Mononuclear cell (primary cell): ENCODE data around the gene CLK3. TPM values are rescaled to one million over a fixed set of nuclear protein-coding genes. Genes with fewer than 3 reads are reported as not detected.
A peak's percentile ranks its signal among the peaks of the same experiment; 100 is the strongest.

Source experiments
- H3K27me3 ChIP-seq: 2 replicates; pipeline ENCODE4 v1.6.0; 2011; ENCODE audit warnings: low read length, control low read depth; ENCODE audit not compliant: insufficient read depth
- H3K4me1 ChIP-seq: 2 replicates; pipeline ENCODE4 v1.5.1; 2011; ENCODE audit warnings: mild to moderate bottlenecking, low read length, control low read depth; ENCODE audit not compliant: insufficient read depth
- H3K4me3 ChIP-seq: 2 replicates; pipeline ENCODE4 v1.5.1; 2011; ENCODE audit warnings: mild to moderate bottlenecking, low read length, moderate library complexity
- H3K9me3 ChIP-seq: 2 replicates; pipeline ENCODE4 v1.5.1; 2011; ENCODE audit warnings: low read depth, mild to moderate bottlenecking, control low read depth, low read length
- total RNA-seq: library from RNA; depleted of rRNA; stranded (reverse); fragments of >200 nt; gene quantifications from one replicate; pipeline ENCODE4 v1.2.3, GENCODE V29; 2012

The CLK3 gene
- total RNA-seq, 1 donor, result 158 TPM

DNA sequence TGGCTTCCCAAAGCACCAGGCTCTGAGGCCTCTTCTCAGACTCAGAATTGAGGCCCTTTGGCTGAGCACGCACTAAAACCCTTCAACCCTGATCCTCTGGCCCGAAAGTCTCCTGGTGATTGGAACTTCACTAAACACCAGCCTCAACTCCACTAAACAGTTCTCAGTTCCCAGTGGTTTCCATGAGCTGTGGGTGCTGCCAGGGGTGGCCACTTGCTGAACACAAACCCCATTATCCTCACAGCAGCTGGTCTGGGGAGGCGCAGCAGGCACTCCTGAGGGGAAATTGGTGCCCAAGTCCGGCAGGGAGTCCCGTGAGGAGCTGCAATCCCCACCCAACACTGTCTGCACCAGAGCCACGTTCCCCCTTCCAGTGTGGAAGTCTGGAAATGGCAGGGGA, 3.8 kb upstream of the CLK3 start:
- H3K27me3 ChIP-seq, result no peaks in the 10 kb centered on the region
- H3K4me1 ChIP-seq, result peaks cover 18% of the 10 kb centered on the region
- H3K4me3 ChIP-seq, result no peak overlapping the region
- H3K9me3 ChIP-seq, result no peaks in the 10 kb centered on the region

DNA sequence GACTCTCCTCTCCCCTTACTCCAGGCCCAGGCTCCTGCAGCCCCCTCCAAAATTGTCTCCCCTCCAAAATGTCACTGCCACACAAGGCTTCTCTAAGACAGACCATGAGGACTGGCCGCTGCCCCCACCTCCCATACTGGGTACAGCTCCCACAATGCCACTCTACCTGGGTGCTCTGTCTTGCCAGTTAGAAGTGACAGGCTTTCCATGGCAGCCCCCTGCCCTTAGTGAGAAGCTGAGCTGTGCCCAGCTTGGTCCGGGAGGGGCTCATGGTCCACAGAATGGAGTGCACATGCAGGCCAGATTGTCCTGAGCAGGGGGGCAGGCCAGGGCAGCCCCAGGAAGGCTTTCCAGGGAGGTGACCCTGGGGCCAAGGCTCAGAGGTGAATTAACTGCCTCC, 3.0 kb upstream of the CLK3 start:
- Histone ChIP-seq H3K27me3 (no peaks in the 10 kb centered on the region), H3K4me1 (peaks cover 27% of the 10 kb centered on the region), H3K9me3 (no peaks in the 10 kb centered on the region), H3K4me3 (no peak overlapping the region)

DNA sequence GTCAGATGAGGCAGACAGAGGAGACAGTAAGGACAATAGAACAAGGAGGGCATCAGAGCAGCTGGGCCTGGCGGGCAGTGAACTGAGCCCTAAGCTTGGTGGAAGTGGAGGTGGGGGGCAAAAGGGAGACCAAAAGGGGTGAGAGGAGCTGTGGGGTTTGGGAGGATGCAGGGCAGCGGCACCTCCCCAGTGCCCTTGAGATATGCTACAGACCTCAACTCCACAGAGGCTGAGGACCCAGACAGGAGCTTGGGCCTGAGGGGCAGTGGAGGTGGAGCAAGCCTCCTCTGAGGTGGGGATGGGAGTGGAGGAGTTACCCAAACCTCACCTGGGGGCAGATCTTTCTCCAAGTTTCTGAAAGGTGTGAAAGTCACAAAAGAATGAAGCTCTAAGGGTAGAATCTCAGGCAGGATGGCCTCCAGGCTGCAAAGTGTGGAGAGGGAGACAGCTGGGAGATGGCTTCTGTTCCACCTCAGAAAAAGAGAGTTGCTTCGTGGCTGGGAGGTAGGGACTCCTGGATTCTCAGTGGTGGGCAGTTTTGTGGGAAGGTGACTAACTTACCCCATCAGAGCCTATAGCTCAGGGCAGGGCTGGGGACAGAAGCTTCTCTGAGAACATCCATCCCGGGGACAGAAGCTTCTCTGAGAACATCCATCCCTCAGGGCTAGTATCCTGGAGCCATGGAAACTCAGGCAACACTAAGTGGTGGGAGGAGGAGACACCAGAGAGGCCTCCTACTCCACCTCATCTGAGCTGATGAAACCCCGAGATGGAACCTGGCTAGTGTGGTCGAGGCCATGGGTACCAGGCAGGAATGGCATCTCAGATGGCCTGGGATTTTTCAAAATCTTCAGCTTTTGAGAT, 2.3 kb upstream of the CLK3 start:
- Histone ChIP-seq H3K9me3 (no peaks in the 10 kb centered on the region), H3K4me1 (peaks cover 33% of the 10 kb centered on the region)

DNA sequence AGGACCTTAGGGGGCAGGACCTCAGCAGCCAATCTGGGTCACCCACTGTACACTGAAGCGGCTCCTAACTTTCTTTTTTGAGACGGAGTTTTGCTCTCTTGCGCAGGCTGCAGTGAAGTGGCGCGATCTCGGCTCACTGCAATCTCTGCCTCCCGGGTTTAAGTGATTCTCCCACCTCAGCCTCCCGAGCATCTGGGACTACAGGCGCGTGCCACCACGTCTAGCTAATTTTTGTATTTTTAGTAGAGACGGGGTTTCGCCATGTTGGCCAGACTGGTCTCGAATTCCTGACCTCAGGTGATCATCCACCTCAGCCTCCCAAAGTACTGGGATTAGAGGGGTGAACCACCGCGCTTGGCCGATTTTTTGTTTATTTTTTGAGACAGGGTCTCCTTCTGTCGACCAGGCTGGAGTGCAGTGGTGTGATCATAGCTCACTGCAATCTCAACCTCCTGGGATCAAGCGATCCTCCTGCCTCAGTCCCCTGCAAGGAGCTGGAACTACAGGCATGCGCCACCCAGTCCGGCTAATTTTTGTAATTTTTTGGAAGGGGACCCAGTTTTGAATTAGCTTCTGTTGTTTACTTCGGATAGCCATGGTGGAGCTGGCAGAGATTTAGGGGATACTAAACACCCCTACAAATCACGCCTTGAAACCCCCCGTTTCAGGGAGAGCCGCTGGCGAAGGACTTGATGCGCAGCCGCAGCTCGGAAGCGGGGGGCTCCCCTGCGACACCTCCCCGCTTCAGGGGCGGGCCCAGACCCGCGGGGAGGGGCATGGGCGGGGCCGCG, 1.5 kb upstream of the CLK3 start:
- Histone ChIP-seq H3K9me3 (no peaks in the 10 kb centered on the region), H3K4me3 (peak overlapping the region; percentile 99), H3K4me1 (peaks cover 41% of the 10 kb centered on the region)

More for the DNA sequence above, 2.3 kb upstream of the CLK3 start:
- Histone ChIP-seq H3K27me3 (no peaks in the 10 kb centered on the region), H3K4me3 (no peak overlapping the region)

DNA sequence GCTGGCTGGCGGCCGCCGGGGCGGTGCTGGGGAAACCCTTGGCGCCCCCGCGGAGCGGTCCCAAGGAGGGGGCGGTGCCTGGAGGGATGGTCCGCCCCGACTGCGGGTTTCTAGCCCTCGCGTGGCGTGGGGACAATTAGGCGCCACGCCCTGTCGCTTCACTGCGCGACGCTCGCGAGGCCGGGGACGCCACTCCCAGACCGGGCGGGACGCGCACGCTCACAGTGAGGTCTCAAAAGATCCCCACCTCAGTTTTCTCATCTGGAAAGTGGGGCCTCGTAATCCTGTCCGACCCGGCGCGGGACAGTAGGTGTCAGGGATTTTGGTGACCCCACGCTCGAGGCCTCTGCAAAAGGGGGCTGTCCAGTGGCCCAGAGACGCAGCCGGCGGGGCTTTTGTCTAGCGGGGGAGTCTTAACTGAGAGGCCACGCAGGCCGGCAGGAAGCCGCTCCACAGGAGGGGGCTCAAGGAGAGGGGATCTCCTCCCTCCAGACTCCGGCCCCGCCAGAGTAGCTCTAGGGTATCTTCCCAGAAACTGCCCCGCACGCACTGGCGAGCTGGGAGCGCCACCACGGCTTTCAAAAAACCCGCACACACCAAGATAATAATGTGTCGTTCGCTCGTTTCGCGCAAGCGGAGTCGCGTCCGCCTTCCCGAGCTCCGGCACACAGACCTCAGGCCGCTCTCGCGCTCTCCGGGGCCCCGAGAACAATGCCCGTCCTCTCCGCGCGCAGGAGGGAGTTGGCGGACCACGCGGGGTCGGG, 710 bp upstream of the CLK3 start:
- H3K4me1 ChIP-seq, result peaks cover 41% of the 10 kb centered on the region
- H3K27me3 ChIP-seq, result no peaks in the 10 kb centered on the region
- peak overlapping the region; percentile 99 for H3K4me3 ChIP-seq
- no peaks in the 10 kb centered on the region for H3K9me3 ChIP-seq

More for the DNA sequence above, 1.5 kb upstream of the CLK3 start:
- H3K27me3 ChIP-seq, result no peaks in the 10 kb centered on the region

DNA sequence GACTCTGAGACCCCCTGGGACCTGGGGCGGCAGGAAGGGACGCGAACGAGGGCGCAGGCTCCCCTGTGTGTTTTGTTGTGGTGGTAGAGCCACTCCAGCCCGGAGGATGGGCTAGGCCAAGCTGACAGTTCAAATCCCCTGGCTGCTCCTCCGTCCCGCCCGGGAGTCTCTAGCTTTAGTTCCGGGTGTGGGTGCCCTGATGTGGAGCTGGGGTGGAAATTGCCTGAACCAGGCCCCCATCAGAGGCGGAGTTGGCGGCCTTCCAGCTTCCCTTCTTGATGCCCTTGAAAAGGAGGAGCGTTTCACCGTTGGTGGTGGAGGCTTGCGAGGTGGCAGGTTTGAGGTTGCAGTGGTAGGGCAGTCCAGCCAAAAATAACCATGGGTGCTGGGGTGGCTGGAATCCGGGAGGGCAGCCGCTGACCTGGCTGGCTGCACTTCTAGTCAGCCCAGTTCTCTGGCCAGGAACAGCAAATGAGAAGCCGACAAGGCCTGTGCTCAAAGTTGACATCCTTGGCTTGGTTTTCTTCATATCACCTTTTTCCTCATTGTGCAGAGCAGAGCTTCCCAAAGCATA, 817 bp downstream of the CLK3 start:
- H3K9me3 ChIP-seq, result no peaks in the 10 kb centered on the region
- peak overlapping the region; percentile 99 for H3K4me3 ChIP-seq
- no peaks in the 10 kb centered on the region for H3K27me3 ChIP-seq
- H3K4me1 ChIP-seq, result peaks cover 46% of the 10 kb centered on the region

DNA sequence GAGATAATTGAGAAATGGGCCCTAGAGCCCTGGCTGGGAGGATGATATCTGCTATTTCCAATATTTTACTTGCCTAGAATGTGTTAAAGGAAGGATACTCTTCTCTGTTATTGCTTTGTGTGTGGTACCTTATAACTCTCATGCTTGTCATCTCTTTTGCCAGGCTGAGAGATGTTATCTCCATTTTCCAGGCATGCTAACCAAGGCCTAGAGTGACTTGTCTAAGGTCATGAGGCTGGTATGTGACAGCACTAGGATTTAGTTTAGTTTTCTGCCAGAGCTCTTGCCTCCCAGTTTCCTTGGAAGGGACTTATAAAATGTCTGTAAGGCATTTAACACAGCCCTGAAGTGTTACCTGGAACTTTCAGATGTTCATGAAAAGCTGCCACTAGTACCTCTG, 1.4 kb downstream of the CLK3 start:
- Histone ChIP-seq H3K4me3 (peak overlapping the region; percentile 99), H3K4me1 (peaks cover 46% of the 10 kb centered on the region), H3K9me3 (no peaks in the 10 kb centered on the region), H3K27me3 (no peaks in the 10 kb centered on the region)

DNA sequence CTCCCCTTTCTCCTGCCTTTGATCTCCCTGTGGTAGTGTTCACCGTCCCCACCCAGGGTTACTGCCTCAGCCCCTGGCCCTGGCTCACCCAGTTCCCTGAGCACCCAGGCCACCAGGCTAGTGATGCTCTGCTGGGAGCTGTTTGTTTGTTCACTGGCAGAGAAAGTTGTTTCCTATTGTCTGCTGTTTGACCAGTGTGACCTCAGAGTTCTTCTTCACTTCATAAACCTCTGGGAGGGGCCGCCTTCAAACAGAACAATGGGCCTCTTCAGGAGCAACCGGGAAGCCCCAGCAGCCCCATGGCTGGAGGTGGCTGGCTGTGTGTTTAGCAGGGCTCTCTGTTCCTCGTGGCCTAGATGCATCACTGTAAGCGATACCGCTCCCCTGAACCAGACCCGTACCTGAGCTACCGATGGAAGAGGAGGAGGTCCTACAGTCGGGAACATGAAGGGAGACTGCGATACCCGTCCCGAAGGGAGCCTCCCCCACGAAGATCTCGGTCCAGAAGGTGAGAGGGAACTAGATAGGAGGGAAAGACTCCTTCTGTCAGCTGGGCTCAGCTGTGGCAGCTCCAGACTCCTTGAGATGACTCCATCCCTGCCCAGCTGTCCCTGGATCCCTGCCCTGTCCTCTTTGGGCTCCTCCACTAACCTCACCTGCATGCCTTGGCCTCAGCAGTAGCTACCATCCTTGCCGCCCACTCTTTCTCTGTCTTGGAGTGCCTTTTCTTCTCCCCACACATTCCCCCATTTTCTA, 3.4 kb downstream of the CLK3 start:
- peaks cover 44% of the 10 kb centered on the region for H3K4me1 ChIP-seq
- no peaks in the 10 kb centered on the region for H3K9me3 ChIP-seq
- H3K4me3 ChIP-seq, result no peak overlapping the region
- no peaks in the 10 kb centered on the region for H3K27me3 ChIP-seq

DNA sequence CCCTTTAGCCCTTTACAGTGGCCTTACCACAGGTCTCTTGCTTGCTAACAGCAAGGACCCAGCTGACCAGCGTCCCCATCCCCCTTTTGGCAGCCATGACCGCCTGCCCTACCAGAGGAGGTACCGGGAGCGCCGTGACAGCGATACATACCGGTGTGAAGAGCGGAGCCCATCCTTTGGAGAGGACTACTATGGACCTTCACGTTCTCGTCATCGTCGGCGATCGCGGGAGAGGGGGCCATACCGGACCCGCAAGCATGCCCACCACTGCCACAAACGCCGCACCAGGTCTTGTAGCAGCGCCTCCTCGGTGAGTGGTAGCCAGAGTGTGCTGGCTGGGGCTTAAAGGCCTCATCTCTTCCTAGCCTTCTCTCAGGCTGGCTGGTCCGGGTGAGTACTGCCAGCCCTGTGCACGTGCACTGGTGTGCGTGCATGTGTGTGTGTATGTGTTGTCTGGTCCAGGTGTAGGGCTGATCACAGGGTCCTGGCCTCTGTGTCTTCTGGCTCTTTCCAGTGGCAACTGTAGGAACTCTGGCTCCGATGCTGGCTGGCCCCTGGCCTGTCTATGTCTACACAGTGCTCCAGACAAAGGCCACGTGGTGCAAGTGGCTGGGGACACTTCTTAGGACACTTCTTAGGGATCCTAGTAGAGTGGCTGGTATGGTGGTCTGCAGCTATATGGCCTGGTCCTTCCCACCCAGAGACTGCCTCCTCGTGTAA, 4.4 kb downstream of the CLK3 start:
- H3K4me1 ChIP-seq, result peaks cover 36% of the 10 kb centered on the region
- no peaks in the 10 kb centered on the region for H3K27me3 ChIP-seq
- no peaks in the 10 kb centered on the region for H3K9me3 ChIP-seq
- H3K4me3 ChIP-seq, result no peak overlapping the region

DNA sequence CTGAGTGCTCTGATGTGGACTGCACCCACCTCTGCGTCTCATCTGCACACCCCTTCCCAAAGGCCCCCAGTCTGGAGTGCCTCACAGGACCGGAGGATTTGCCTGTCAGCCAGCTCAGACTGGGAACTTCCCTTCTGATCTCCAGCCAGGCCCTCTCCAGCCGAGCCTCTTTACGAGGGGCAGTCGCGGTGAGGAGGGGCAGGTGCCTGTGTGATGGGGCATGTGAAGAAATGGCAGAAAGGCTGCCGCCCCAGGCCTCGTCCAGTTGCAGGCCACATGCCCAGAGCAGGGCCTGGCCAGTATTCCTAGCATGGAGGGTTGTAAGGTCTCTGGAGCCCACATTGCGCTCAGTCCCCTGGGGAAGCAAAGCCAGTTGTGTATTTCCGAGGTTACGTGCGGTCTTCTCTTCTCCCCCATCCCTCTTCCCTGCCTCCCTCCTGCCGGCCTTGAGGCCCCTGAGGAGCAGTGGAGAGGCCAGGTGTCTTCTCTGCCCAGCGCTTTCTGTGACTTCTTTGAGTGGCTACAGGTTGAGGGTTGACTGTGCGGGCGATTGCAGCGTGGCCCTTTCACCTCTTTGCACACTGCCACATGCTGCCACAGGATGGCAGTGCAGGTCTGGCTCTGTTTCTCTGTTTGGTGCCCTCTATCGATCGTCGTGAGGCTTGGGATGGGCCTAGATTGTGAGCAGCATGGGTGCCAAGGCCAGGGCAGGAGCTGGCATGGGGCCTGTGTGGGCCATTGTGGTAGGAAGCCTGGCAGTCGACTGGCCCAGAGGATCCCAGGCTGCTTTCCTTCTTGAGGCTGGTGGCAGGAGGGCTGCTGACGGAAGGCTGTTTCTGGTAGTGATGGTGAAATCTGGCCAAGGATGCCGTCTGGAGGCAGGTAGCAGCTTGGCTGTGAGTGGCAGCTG, 5.3 kb downstream of the CLK3 start:
- H3K9me3 ChIP-seq, result no peaks in the 10 kb centered on the region
- H3K27me3 ChIP-seq, result no peaks in the 10 kb centered on the region
- H3K4me1 ChIP-seq, result peaks cover 36% of the 10 kb centered on the region
- no peak overlapping the region for H3K4me3 ChIP-seq

DNA sequence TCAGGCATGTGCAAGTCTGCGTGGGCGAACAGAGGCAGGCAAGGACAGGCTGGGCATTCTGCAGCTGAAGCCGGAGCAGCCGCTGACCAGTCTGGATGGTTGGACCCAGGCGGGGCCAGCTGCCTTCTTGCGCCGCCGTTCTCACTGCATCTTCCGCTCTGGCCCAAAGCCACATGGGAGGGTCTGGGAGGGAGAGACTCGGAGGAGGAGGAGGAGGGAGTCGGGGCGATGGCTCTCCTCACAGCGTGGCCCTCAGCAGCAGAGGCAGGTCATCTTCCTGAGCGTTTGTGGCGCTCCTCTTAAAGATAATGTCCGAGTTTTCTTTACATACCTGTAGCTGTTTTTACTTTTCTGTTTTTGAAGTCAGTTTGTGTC, 5.9 kb downstream of the CLK3 start:
- Histone ChIP-seq H3K9me3 (no peaks in the 10 kb centered on the region), H3K4me1 (peaks cover 38% of the 10 kb centered on the region), H3K27me3 (no peaks in the 10 kb centered on the region), H3K4me3 (no peak overlapping the region)

DNA sequence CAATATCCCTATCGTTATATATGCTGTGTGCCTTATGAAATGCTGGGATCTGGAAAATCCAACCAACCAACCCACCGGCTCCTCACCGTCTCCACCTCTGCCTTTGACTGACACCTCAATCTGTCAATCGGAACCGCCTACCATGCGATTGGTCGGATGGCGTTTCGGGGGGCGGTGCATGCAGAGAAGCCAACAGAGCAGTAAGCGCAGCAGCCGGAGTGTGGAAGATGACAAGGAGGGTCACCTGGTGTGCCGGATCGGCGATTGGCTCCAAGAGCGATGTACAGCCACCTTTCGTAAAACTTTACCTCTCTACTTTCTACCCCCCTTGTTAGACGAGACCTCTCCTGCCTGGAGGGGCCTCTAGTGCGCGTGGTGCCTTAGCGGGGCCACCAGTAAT, 6.3 kb downstream of the CLK3 start:
- H3K4me3 ChIP-seq, result no peak overlapping the region
- H3K4me1 ChIP-seq, result peaks cover 38% of the 10 kb centered on the region
- H3K27me3 ChIP-seq, result no peaks in the 10 kb centered on the region
- no peaks in the 10 kb centered on the region for H3K9me3 ChIP-seq

DNA sequence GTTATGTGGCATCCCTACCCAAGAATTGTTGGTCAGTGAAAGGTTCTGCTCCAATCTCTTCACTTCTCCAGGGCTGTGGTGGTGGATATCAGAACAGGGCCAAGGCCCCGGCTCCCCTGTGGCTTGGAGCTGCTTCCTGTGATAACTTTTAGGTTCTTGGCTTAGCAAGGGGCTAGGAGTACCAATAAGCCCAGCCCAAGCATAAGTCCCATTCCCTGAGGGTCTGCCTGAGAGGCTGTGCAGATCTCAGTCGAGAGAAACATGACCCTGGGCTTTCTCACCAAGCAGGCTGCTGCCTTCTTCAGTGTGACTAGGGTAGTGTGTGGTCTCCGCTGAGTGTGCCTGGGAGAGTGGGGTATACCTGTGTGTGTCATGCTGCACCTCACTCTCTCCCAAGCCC, 7.1 kb downstream of the CLK3 start:
- H3K4me1 ChIP-seq, result peaks cover 38% of the 10 kb centered on the region
- H3K4me3 ChIP-seq, result no peak overlapping the region
- no peaks in the 10 kb centered on the region for H3K9me3 ChIP-seq
- H3K27me3 ChIP-seq, result no peaks in the 10 kb centered on the region
